ENCODE data around the gene RIMBP2.

DNA sequence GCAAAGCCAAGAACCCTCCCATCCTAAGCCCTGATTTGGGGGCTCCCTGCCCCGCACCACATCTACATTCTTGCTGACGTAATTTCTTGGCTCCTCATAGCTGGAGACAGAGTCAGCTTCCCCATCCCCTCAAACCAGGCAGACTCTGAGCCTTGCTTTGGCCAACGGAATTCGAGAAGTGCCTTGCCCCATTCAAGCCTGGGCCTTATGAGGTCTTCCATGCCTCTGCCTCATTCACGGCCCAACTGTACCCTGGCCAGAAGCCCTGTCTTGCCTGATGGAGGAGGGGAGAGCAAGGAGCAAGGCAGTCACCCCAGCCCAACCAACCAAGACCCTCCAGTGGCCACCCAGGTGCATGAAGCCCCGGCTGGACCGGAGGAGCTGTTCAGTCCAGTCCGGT lies 214.3 kb downstream of the RIMBP2 start:
- TF ChIP-seq, protein P1, sequence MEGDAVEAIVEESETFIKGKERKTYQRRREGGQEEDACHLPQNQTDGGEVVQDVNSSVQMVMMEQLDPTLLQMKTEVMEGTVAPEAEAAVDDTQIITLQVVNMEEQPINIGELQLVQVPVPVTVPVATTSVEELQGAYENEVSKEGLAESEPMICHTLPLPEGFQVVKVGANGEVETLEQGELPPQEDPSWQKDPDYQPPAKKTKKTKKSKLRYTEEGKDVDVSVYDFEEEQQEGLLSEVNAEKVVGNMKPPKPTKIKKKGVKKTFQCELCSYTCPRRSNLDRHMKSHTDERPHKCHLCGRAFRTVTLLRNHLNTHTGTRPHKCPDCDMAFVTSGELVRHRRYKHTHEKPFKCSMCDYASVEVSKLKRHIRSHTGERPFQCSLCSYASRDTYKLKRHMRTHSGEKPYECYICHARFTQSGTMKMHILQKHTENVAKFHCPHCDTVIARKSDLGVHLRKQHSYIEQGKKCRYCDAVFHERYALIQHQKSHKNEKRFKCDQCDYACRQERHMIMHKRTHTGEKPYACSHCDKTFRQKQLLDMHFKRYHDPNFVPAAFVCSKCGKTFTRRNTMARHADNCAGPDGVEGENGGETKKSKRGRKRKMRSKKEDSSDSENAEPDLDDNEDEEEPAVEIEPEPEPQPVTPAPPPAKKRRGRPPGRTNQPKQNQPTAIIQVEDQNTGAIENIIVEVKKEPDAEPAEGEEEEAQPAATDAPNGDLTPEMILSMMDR (IDR thresholded peaks at IDR 0.05): no peak
- TF ChIP-seq EZH2 (IDR thresholded peaks at IDR 0.05): no peak
- no peak for TF ChIP-seq EZH2phosphoT487 (IDR thresholded peaks at IDR 0.05)
